ENCODE data around the gene PHETA1.

PHETA1 gene

GRCh38 chr12:111322336-111323250 lies 46.3 kb downstream of the PHETA1 start:
- DNase-seq (ENCODE audit: low read depth in 2 of 2, low spot score in 1 of 2): no peak

DNA sequence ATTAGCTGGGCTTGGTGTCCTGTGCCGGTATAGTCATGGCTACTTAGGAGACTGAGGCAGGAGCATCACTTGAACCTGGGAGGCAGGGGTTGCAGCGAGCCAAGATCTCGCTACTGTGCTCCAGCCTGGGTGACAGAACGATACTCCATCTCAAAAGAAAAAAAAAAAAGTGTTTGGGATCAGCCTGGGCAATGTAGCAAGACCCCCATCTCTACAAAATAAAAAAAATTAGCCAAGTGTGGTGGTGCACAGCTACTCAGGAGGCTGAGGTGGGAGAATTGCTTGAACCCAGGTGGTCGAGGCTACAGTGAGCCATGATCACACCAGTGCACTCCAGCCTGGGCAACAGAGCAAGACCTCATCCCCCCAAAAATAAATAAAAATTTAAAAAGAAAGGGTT lies 47.6 kb downstream of the PHETA1 start:
- no peak for DNase-seq (ENCODE audit: low read depth in 2 of 2, low spot score in 1 of 2)

DNA sequence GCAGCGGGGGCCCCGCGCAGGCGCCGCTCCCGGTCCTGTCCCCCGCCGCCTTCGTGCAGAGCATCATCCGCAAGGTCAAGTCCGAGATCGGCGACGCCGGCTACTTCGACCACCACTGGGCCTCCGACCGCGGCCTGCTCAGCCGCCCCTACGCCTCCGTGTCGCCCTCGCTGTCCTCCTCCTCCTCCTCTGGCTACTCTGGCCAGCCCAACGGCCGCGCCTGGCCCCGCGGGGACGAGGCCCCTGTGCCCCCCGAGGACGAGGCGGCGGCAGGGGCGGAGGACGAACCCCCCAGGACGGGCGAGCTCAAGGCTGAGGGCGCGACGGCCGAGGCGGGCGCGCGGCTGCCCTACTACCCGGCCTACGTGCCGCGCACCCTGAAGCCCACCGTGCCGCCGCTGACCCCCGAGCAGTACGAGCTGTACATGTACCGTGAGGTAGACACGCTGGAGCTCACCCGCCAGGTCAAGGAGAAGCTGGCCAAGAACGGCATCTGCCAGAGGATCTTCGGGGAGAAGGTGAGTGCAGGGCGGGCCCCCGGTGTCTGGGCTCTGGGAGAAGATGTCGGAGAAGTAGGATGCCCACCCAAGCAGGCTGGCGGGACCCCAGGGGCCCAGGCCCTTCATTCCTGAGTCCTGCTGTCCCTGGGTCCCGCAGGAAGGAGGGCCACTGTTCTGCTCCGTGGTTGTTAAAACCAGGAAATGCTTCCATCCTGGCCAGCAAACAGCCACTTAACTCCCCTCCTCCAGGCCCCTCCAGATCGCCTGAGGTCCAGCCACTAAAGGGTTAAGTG lies 48.4 kb downstream of the PHETA1 start:
- no peak for DNase-seq (ENCODE audit: low read depth in 2 of 2, low spot score in 1 of 2)

DNA sequence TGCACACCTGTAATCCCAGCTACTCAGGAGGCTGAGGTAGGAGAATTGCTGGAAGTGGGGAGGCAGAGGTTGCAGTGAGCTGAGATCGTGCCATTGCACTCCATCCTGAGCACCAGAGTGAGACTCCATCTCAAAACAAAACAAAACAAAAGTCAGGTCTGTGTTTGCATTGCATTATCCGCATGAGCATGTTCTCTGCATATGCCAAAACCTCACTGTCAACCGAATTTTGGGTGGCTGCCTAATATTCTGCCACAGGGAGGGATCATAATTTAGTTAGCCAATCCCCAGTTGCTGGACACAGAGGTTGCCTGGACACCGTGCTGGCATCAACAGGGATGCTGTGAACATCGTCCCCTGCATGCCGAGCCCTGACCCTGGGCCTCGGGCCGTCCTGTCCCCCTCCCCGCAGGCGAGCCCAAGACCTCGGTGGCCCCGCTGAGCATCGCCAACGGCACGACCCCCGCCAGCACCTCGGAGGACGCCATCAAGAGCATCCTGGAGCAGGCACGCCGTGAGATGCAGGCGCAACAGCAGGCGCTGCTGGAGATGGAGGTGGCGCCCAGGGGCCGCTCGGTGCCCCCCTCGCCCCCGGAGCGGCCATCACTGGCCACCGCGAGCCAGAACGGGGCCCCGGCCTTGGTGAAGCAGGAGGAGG lies 49.2 kb downstream of the PHETA1 start:
- no peak for DNase-seq (ENCODE audit: low read depth in 2 of 2, low spot score in 1 of 2)

DNA sequence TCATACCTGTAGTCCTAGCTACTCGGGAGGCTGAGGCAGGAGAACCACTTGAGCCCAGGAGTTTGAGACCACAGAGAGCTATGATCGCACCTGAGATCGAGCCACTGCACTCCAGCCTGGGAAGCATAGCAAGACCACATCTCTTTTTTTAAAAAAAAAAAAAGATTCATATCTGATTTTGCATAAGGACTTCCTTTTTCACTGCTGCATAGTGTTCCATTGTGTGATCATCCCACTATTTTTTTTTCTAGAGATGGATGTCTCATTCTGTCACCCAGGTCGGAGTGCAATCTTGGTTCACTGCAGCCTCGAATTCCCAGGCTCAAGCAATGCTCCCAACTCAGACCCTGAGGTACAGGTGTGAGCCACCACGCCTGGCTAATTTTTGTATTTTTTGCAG lies 50.4 kb downstream of the PHETA1 start:
- DNase-seq (ENCODE audit: low read depth in 2 of 2, low spot score in 1 of 2): no peak

- no peak for DNase-seq (ENCODE audit: low read depth in 2 of 2, low spot score in 1 of 2)
These were observed 52.2 kb downstream of the PHETA1 start for GRCh38 chr12:111316671-111317070.

DNA sequence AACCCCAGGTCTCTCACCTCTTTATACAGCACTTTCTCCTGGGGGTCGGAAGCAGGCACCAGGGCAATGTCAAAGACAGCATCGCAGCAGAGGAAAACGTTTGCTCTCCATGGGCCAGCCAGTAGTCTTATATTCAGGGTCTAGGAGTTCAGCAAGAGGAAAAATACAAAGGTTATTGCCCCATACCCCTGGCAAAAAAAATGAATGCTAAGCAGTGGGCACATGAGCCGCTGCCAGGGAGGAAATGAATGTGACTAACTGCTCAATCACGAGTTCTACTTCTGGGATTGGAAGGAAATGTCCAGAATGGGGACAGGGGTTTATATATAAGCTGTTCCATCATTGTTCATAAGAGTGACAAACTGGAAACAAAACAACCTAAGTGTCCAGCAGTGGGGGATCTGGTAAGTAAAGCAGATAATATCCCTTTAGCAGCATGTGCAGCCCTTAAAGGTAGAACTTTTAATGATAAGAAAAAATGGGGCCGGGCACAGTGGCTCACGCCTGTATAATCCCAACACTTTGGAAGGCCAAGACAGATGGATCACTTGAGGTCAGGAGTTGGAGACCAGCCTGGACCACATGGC lies 53.8 kb downstream of the PHETA1 start:
- DNase-seq (ENCODE audit: low read depth in 2 of 2, low spot score in 1 of 2): no peak

GRCh38 chr12:111313833-111314259 lies 55.0 kb downstream of the PHETA1 start:
- DNase-seq (ENCODE audit: low read depth in 2 of 2, low spot score in 1 of 2): peak; percentile 42 to 51

- no peak for DNase-seq (ENCODE audit: low read depth in 2 of 2, low spot score in 1 of 2)
These were observed 56.2 kb downstream of the PHETA1 start for GRCh38 chr12:111312708-111313107.

GRCh38 chr12:111312016-111312415 lies 56.9 kb downstream of the PHETA1 start:
- DNase-seq (ENCODE audit: low read depth in 2 of 2, low spot score in 1 of 2): no peak

DNA sequence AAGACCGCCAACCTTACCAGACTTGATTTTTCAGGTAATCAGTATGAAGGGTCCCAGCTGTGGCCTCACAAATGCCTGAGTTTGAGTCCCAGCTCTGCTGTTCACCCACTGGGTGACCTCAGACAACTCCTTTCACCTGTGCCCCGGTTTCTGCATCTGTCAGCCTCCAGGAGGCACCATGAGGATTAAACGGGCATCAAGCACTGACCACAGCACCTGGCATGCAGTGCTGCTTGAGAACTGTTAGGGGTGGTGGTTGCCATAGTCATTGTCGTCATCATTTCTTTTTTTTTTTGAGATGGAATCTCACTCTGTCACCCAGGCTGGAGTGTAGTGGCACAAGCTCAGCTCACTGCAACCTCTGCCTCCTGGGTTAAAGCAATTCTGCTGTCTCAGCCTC lies 57.9 kb downstream of the PHETA1 start:
- no peak for DNase-seq (ENCODE audit: low read depth in 2 of 2, low spot score in 1 of 2)
